ENCODE results near the gene KATNAL2.

Gene KATNAL2

GRCh38 chr18:47036298-47036874, 119.0 kb downstream of the KATNAL2 start:
- no peak for DNase-seq

GRCh38 chr18:47036927-47037578, 119.7 kb downstream of the KATNAL2 start:
- no peak for DNase-seq

- no peak for DNase-seq
Observed at GRCh38 chr18:47040982-47041381, 123.6 kb downstream of the KATNAL2 start.

- DNase-seq, result no peak
Observed at GRCh38 chr18:47050468-47050867, 133.1 kb downstream of the KATNAL2 start.

- no peak for DNase-seq
Observed at GRCh38 chr18:47054369-47054768, 137.0 kb downstream of the KATNAL2 start.

- DNase-seq, result no peak
Observed at GRCh38 chr18:47062471-47062870, 145.1 kb downstream of the KATNAL2 start.

GRCh38 chr18:47063096-47063495, 145.7 kb downstream of the KATNAL2 start:
- DNase-seq, result no peak

GRCh38 chr18:47067648-47068047, 150.2 kb downstream of the KATNAL2 start:
- DNase-seq, result no peak

GRCh38 chr18:47075098-47075883, 157.9 kb downstream of the KATNAL2 start:
- no peak for DNase-seq

GRCh38 chr18:47077111-47077510, 159.7 kb downstream of the KATNAL2 start:
- DNase-seq, result no peak

GRCh38 chr18:47080872-47081271, 163.5 kb downstream of the KATNAL2 start:
- no peak for DNase-seq

GRCh38 chr18:47081578-47081977, 164.2 kb downstream of the KATNAL2 start:
- DNase-seq, result no peak

- no peak for DNase-seq
Observed at GRCh38 chr18:47087676-47088075, 170.3 kb downstream of the KATNAL2 start.

GRCh38 chr18:47095810-47096209, 178.4 kb downstream of the KATNAL2 start:
- DNase-seq, result no peak

- peak in 3 of 4 experiments; percentile 1 to 34 (median 22) for DNase-seq
Observed at GRCh38 chr18:47100212-47100831, 182.9 kb downstream of the KATNAL2 start.

- no peak for DNase-seq
Observed at GRCh38 chr18:47108373-47108772, 191.0 kb downstream of the KATNAL2 start.

GRCh38 chr18:47108998-47109405, 191.6 kb downstream of the KATNAL2 start:
- DNase-seq, result no peak

GRCh38 chr18:47109720-47110119, 192.3 kb downstream of the KATNAL2 start:
- DNase-seq, result no peak

- no peak for DNase-seq
Observed at GRCh38 chr18:47110492-47111274, 193.3 kb downstream of the KATNAL2 start.

- no peak for DNase-seq
Observed at GRCh38 chr18:47113796-47114540, 196.6 kb downstream of the KATNAL2 start.

- DNase-seq, result no peak
Observed at GRCh38 chr18:47115205-47115604, 197.8 kb downstream of the KATNAL2 start.

GRCh38 chr18:47118981-47119380, 201.6 kb downstream of the KATNAL2 start:
- DNase-seq, result no peak

Data from activated naive CD4-positive, alpha-beta T cell (primary cell).